Activated naive CD4-positive, alpha-beta T cell treated with anti-CD3 and anti-CD28 coated beads, Interleukin-2, amount 50 U/mL, for 72 hours (primary cell): ENCODE data around the gene DAZAP1. TPM values are rescaled to one million over a fixed set of nuclear protein-coding genes. Genes with fewer than 3 reads are reported as not detected.
A peak's percentile ranks its signal among the peaks of the same experiment; 100 is the strongest.
"Not testable (repeated sequence)": the region's sequence is repeated elsewhere in the genome, so short reads cannot be mapped to it uniquely, and the experiment has no call there.

Source experiments
- ATAC-seq, 2 donors: fragments of 150-1000 bp; cut with Tn5 transposase; 2 replicates each; pipeline ENCODE4 v1.10.0; 2021; ENCODE audit warnings: mild to moderate bottlenecking in 2 of 2, moderate library complexity in 2 of 2
- DNase-seq, 2 donors: peaks; one replicate each; pipeline ENCODE4 v3.0.0; 2021 to 2022; ENCODE audit warnings: low spot score in 2 of 2
- H3K27ac Mint-ChIP-seq, 2 donors: one replicate each; pipeline ENCODE4 v1.8.0; 2022; ENCODE audit warnings: mild to moderate bottlenecking in 2 of 2, mixed read lengths in 2 of 2
- H3K36me3 Mint-ChIP-seq, 2 donors: one replicate each; pipeline ENCODE4 v1.8.0; 2022; ENCODE audit warnings: mixed read lengths in 2 of 2
- H3K9me3 Mint-ChIP-seq, 2 donors: one replicate each; pipeline ENCODE4 v1.8.0; 2022; ENCODE audit warnings: mixed read lengths in 2 of 2
- total RNA-seq, 2 donors: library from RNA; stranded (reverse); gene quantifications; one replicate each; pipeline ENCODE4 v1.2.3, GENCODE V29; 2022

The DAZAP1 gene
- total RNA-seq, 2 donors from 2014 or later = 194 to 298 TPM

DNA sequence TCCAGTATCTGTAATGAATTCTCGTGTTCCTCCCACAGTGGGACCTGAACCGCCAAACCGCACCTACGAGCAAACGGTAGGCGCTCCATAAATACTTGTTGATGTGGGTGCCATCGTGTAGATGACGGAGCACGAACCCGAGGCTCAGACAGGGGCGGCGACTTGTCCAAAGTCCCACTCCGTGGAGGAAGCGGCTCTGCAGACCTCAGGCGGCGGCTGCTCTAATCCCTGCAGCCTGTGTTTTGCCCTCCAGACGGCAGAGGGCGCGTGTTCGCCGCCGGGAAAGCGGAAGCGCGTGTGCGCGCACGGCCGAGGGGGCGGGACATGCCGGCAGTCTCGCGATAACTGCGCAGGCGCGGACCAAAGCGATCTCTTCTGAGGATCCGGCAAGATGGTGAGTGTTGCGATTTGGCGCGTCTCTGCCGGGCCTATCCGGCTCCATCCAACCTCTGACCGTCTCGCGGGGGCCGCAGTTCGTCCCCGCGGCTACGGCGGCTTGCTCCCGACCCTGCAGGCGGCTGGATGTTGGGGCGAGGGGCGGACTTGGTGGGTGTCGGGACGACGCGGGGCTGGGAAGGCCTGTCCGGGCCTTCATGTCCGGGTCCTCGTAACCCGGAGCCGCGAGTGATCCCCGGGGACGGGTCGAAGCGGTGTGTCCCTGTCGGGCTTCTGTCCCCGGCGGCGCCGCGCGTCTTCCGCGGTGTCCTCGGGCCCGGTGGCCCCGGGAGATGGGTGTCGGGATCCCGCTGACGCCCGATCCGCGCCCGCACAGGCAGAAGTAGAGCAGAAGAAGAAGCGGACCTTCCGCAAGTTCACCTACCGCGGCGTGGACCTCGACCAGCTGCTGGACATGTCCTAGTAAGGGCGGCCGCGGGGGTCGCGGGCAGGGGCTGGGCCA, 30.9 kb downstream of the DAZAP1 start, which contains the start of gene RPS15:
Gene RPS15 (plus strand): TSS at position 362 of the 898 bp plus-strand sequence. CDS start 30 bp downstream, at position 392.
- Mint-ChIP-seq H3K9me3 (no peaks in the 10 kb centered on the region), H3K27ac (peak within 1 kb of the TSS; percentile 100), H3K36me3 (peaks cover 24 to 36% of the 10 kb centered on the region in 2 donors)
- peak; percentile 96 to 97 for DNase-seq
- peak; percentile 87 to 91 for ATAC-seq

DNA sequence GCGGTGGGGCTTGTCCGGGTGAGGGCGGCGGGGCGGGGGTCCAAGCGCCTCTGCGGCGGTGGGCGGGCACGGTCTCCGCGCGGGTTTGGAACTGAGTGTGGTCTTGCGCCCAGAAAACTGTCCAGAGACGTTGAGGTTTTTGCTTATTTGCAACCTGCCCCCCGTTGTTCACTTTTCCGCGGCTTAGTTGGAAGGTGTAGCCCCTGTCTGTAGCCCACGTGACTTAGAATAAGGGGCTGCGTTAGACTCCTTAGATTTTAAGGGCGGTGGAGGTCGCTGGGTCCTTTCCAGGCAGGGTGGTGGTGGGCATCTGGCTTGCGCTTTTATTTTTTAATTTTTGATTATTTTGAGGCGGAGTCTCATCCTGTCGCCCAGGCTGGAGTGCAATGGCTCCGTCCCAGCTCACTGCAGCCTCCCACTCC, 31.6 kb downstream of the DAZAP1 start:
- ATAC-seq = peak in 1 of 2 donors; percentile 1
- H3K36me3 Mint-ChIP-seq = peaks cover 24 to 36% of the 10 kb centered on the region in 2 donors

DNA sequence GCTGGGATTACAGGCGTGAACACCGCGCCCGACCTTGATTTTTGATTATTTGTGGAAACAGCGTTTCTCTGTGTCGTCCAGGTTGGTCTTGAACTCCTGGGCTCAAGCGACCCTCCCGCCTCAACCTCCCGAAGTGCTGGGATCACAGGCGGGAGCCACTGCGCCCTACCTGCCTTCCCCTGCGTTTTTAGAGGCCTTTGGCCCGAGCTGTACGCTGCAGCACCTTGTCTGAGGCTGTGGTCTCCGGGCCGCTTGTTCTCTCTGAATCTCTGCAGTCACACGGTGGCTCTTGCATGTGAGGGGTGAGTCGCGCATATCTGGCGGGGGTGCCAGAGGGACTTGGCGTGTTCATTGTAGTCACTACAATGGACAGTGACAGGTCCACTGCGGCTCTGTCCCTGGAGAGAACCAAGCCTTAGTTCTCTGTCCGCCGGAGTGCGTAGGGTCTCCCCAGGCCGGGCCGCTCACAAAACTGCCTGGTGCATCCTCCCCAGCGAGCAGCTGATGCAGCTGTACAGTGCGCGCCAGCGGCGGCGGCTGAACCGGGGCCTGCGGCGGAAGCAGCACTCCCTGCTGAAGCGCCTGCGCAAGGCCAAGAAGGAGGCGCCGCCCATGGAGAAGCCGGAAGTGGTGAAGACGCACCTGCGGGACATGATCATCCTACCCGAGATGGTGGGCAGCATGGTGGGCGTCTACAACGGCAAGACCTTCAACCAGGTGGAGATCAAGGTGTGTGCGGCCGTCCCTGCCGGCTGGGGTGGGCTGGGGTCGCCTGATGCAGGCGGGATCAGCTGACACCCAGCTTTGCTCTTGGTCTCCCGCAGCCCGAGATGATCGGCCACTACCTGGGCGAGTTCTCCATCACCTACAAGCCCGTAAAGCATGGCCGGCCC, 32.4 kb downstream of the DAZAP1 start:
- not testable (repeated sequence) for H3K9me3 Mint-ChIP-seq, DNase-seq, ATAC-seq
- Mint-ChIP-seq H3K36me3 (peaks cover 24 to 36% of the 10 kb centered on the region in 2 donors), H3K27ac (peak overlapping the region; percentile 96 to 100)

More for the DNA sequence above, 31.6 kb downstream of the DAZAP1 start:
- H3K27ac Mint-ChIP-seq = peak overlapping the region; percentile 96 to 100
- H3K9me3 Mint-ChIP-seq = no peaks in the 10 kb centered on the region
- no peak for DNase-seq

DNA sequence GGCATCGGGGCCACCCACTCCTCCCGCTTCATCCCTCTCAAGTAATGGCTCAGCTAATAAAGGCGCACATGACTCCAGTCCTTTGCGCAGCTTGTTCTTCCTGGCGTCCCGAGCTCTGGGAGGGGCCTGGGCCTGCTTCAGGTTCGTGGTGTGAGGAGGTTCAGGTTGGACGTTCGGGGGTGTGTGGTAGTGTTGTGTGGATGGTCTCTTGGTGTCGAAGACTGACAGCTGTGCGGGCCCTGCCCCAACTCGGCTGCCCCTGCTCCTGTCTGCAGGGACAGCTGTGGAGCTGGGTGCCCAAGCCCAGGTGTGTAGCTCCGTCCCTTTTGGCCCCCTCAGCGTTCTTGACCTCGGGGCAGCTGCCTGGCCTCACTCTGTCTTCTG, 33.0 kb downstream of the DAZAP1 start:
- Mint-ChIP-seq H3K27ac (peak overlapping the region; percentile 96 to 100), H3K36me3 (peaks cover 24 to 36% of the 10 kb centered on the region in 2 donors), H3K9me3 (no peaks in the 10 kb centered on the region)
- ATAC-seq = no peak
- no peak for DNase-seq

DNA sequence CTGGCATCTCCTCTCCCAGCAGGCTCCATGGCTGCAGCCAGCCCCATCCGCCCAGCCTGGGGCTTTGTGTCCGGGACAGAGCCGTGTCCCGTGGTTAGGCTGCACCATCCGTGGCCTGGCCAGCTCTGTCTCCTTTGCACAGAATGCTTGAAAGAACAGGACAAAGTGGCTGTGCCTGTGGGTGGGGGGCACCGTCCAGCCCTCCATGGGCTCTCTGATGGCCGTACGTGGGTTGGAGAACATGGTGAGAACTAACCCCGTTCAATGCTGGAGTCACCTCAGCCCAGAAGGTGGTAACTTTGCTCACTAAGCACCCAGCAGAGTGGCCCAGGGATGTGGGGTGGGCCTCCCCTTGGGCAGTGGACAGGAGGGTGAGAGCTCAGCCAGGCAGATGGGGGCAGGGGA, 33.6 kb downstream of the DAZAP1 start:
- ATAC-seq (no peak), DNase-seq (no peak)
- Mint-ChIP-seq H3K27ac (peak overlapping the region; percentile 96 to 100), H3K36me3 (peaks cover 24 to 36% of the 10 kb centered on the region in 2 donors), H3K9me3 (no peaks in the 10 kb centered on the region)

DNA sequence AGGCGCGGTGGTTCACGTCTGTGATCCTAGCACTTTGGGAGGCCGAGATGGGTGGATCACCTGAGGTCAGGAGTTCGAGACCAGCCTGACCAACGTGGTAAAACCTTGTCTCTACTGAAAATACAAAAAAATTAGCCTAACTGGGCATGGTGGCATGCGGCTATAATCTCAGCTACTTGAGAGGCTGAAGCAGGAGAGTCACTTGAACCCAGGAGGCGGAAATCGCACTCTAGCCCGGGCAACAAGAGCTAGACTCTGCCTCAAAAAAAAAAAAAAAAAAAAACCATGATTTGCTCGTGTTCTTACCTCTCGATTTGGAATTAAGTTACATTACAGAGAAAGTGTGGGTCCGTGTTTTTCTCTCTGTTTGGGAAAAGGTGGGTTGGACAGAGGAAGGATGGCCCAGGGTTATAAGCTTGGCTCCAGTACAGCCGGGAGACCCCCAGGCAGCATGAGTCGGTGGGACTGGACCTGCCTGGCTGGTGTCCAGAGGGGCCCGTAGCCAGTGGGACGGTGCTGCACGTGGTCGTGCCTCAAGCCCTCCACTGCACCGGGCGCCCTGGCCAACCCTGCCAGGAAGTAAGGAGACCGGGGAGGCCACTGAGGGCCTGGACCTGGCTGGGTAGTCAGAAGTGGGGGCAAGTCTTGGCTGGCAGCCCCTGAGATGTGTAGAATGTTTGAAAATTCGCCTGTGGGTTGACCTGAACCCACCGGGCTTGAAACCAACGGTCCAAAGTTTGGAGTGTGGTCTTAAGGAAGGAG, 34.5 kb downstream of the DAZAP1 start:
- peaks cover 24 to 36% of the 10 kb centered on the region in 2 donors for H3K36me3 Mint-ChIP-seq
- H3K27ac Mint-ChIP-seq = peak overlapping the region; percentile 96 to 100
- ATAC-seq (no peak), DNase-seq (no peak)
- H3K9me3 Mint-ChIP-seq = no peaks in the 10 kb centered on the region

DNA sequence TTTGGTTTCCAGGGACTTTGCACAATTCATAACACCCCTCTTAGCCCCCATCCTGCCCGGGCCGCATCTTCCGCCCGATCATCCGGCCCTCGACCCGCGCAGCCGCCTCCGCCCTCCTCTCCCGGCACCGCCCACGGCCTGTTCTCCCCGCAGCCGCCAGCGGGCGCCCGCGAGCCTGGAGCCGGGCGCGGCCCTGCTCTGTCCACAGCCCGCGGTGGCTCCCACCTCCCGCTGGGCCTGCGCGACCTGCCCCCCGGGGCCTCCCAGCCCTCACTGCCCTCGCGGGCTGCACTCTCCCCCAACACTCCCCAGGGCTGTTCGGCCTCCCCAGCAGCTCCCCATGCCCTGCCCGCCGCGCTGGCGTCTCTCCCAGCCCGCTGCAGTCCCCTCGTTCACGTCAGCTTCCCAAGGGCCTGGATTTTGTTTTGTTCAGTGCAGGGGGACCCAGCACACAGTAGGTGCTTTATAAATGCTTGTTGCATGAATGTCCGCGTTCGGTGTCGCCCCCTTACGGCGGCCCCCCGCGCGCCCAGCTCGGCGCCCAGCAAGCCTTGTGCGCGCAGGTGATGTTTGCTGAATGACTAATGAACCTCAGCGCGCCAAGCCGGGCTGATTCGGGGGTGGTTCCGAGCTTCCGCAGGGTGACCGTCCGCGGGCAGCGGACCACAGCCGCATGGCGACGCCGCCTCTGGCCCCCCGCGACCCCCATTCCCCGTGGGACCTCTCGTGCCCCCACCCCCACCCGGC, 38.0 kb downstream of the DAZAP1 start:
- H3K9me3 Mint-ChIP-seq = no peaks in the 10 kb centered on the region
- peak overlapping the region in 1 of 2 donors; percentile 74 for H3K27ac Mint-ChIP-seq
- ATAC-seq = peak; percentile 71 to 88
- peaks cover 9 to 18% of the 10 kb centered on the region in 2 donors for H3K36me3 Mint-ChIP-seq
- peak; percentile 81 to 91 for DNase-seq

DNA sequence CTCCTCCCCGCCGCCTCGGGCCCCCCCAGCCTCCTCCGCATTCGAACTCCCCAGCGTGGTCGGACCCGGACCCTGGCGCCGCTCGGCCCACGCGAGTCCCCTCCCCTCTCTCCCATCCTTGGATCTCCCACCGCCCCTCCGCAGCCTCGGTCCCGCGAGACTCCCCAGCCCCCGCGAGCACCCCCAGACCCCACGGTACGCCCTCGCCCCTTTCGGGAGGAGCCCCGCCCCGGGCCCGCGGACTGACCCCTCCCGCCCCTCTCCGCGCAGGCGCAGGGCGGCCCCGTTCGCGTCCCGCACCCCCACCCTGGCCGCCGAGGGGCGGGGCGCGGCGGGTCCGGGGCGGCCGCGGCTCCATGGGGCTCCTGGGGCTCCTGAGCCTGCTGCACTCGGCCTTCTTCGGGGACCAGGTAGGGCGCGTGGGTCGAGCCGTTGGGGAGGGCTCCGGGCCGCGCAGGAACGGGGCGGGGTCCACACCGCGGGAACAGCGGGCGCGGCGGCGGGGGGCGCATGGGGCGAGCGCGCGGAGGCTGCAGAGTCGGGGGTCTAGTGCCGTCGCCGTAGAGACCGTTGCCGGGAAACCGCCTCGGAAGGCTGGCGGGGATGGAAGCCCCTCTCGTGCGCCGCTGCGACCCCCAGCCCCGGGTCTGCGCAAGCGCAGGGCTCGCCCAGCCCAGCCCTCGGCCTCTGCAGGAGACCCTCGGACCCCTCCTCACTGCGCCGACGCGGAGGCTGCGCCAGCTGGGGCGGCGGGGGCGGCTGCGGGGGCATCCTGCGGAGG, 38.7 kb downstream of the DAZAP1 start:
- Mint-ChIP-seq H3K36me3 (peaks cover 7 to 10% of the 10 kb centered on the region in 2 donors), H3K9me3 (no peaks in the 10 kb centered on the region)
- ATAC-seq = peak in 1 of 2 donors; percentile 10

DNA sequence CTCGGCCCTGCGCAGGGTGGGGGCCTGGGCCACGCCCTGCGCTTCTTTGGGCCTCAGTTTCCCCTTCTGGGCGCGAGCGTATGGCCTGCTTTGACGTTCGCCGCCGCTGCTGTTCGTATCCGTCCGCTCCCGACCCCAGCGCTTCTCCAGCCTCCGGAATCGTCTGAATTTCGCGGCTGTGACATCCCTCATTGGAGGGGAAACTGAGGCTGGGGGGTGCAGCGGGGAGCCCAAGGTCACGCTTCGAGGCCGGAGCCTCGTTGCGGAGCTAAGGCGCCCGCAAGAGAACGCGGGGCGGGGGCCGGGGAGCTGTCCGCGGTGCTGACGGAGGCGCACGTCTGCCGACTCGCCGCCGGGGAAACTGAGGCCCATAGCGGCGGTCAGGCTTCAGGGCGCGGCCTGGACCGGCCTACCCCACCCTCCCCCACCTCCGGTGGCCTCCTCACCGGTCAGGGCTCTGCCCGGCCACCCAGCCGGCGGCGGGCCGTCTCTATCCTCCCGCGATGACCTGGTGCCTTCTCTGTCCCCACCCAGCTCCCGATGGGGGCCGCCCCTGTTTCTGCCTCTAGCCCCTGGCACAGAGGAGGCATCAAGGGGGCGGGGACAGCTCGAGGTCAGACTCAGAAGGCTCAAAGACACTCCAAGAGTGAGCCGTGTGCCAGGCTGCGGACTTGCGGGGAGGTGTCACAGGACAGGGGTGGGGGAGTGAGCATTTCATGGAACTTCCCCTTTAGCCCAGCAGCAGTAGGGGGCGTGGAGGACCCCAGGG, 39.5 kb downstream of the DAZAP1 start:
- no peak for ATAC-seq
- DNase-seq = no peak
- Mint-ChIP-seq H3K9me3 (no peaks in the 10 kb centered on the region), H3K36me3 (peaks cover 2 to 7% of the 10 kb centered on the region in 2 donors), H3K27ac (no peak overlapping the region)

More for the DNA sequence above, 38.7 kb downstream of the DAZAP1 start:
- H3K27ac Mint-ChIP-seq = no peak overlapping the region
- DNase-seq = no peak

DNA sequence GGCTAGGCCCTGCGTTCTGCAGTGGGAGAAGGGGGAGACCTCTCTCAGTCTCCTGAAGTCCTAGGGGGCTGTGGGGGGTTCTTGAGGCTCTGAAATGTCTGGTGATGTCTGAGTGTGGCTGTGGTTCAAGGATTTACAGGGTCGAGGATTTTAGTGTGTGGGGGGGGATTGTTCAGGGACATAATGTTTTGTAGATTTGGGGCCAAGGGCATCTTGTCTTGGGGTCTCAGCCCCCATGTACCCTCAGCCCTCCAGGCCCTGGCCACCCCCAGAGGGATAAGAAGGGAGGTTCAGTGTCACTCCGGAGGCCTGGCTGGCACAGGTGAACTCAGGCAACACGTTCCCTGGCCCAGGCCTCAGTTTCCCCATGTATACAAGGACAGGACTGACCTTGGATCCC, 40.1 kb downstream of the DAZAP1 start:
- H3K27ac Mint-ChIP-seq = no peak overlapping the region
- ATAC-seq = no peak
- no peaks in the 10 kb centered on the region for H3K9me3 Mint-ChIP-seq
- H3K36me3 Mint-ChIP-seq = peaks cover 0 to 7% of the 10 kb centered on the region in 2 donors
- no peak for DNase-seq

DNA sequence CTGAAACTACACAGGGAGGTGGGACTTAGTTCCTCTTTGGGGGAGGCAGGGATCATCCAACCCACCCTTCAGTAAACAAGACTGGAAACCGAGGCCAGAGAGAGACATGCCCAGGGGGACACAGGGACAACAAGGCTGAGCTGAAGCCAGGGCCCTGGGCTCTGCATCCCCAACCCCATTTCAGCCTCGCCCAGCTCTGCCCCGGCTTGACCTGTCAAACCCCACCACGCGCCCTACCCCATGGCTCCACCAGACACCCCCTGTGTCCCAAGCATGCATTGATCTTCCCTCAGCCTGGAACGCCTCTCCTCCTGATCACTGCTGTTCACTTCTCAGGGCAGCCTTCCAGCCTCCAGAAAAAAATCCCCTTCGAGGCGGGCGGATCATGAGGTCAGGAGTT, 40.6 kb downstream of the DAZAP1 start:
- DNase-seq = no peak
- H3K36me3 Mint-ChIP-seq = peaks cover 0 to 7% of the 10 kb centered on the region in 2 donors
- no peak for ATAC-seq
- H3K9me3 Mint-ChIP-seq = no peaks in the 10 kb centered on the region
- H3K27ac Mint-ChIP-seq = no peak overlapping the region

DNA sequence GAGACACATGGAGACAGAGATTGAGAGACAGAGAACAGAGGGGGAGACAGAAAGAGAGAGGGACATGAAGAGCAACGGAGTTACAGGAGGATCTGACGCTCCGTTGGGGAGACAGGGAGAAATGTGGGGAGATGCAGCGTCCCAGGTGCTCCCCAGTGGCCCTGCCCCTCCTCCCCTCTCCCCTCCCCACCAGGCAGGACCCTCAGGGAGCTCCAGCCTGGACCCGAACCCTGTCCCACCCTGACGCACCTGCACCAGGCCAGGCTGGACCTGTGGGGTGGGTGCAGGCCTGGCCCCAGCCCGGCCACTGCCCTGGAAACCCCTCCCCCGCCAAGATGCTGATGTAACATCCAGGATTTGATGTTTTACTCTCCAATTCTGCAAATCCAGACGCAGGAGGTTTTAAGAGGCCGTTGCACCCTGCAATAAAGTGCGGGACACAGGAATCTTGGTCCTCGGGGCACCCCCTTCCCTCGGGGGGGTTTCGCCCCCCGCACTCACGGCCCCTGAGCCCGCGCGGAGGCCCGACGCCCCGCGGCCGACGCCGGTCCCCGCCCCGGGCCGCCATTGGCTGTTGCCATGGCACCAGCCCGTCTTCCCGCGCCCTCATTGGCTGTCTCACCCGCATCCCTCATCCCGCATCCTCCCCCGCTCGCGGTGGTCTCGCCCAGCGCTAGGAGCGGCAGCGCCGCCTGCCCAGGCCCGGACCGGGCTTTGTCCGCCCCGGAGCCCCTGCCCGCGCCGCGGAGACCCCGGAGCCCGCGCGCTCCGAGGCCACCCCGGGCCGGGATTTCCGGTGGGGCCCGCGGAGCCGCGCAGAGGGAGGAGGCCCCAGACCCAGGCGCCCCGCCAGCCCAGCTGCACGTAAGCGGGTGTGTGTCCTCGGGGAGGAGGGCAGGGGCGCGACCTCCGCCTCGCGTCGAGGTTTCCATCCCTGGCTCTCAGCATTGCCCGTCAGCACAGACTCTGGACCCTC, 42.4 kb downstream of the DAZAP1 start, which contains the start of gene APC2:
Gene APC2 (plus strand): TSS at position 655 of the 976 bp plus-strand sequence. CDS start 2,881 bp downstream, outside the sequence.
- ATAC-seq (peak in 1 of 2 donors; percentile 25), DNase-seq (peak in 1 of 2 donors; percentile 50)
- Mint-ChIP-seq H3K9me3 (no peaks in the 10 kb centered on the region), H3K36me3 (peaks cover 0 to 7% of the 10 kb centered on the region in 2 donors), H3K27ac (no peak within 1 kb of the TSS)
